ENCODE data around the gene PEAR1.

- no peak for TF ChIP-seq EZH2phosphoT487 (conservative IDR thresholded peaks at IDR 0.05; ENCODE audit: low read length)
- no peak for TF ChIP-seq CTCF (IDR thresholded peaks at IDR 0.05; ENCODE audit: insufficient read depth, low read length, poor library complexity, severe bottlenecking)
Measured at GRCh38 chr1:156856282-156856785, 37.2 kb upstream of the PEAR1 start.

Measured in SU-DHL-6 (cell line).